WTC11 (cell line): ENCODE measurements around the gene MEF2B. TPM values are rescaled to one million over a fixed set of nuclear protein-coding genes. Genes with fewer than 3 reads are reported as not detected.
A peak's percentile ranks its signal among the peaks of the same experiment; 100 is the strongest.

Experiments used
- ATAC-seq: fragments of 200-7000 bp; cut with Tn5 transposase; 2 replicates; pipeline ENCODE4 v1.10.0; 2021; ENCODE audit warnings: mild to moderate bottlenecking, moderate library complexity
- CTCF ChIA-PET: fragments of 300-600 bp; sonication (Branson Sonifier 250); formaldehyde crosslinking; loops from one replicate; lab custom pipeline; 2021; ENCODE audit warnings: antibody characterized with exemption; lab: Charles Lee
- POLR2A ChIA-PET: fragments of 350-600 bp; sonication (Branson Sonifier 250); formaldehyde crosslinking; loops from one replicate; lab custom pipeline; 2021; ENCODE audit warnings: antibody characterized with exemption; lab: Charles Lee
- DNase-seq: peaks from one replicate; pipeline ENCODE4 v3.0.0; 2021; ENCODE audit warnings: low spot score
- H3K27ac Mint-ChIP-seq: 2 replicates; pipeline ENCODE4 v1.8.0; 2021; ENCODE audit warnings: mixed read lengths
- H3K27me3 Mint-ChIP-seq: 2 replicates; pipeline ENCODE4 v1.8.0; 2021; ENCODE audit warnings: low read depth, mild to moderate bottlenecking, moderate library complexity, mixed read lengths
- H3K36me3 Mint-ChIP-seq: 2 replicates; pipeline ENCODE4 v1.8.0; 2021; ENCODE audit warnings: mixed read lengths
- H3K4me1 Mint-ChIP-seq: 2 replicates; pipeline ENCODE4 v1.8.0; 2022; ENCODE audit warnings: mixed read lengths
- H3K4me3 Mint-ChIP-seq: 2 replicates; pipeline ENCODE4 v1.8.0; 2021; ENCODE audit warnings: mild to moderate bottlenecking, moderate library complexity, mixed read lengths
- H3K9me3 Mint-ChIP-seq: 2 replicates; pipeline ENCODE4 v1.8.0; 2021; ENCODE audit warnings: mixed read lengths
- ARID4B ChIP-seq: sonication (generic); formaldehyde crosslinking; IDR thresholded peaks from 2 replicates; pipeline ENCODE4 v1.8.0; 2023; ENCODE audit warnings: missing genetic modification reagents, mild to moderate bottlenecking, borderline replicate concordance
- ATF2 ChIP-seq: sonication (generic); formaldehyde crosslinking; IDR thresholded peaks from 2 replicates; pipeline ENCODE4 v1.8.1; 2022; ENCODE audit warnings: low read depth, missing genetic modification reagents, borderline replicate concordance
- CREM ChIP-seq: sonication (generic); formaldehyde crosslinking; IDR thresholded peaks from 2 replicates; pipeline ENCODE4 v1.8.1; 2022; ENCODE audit warnings: mild to moderate bottlenecking, missing genetic modification reagents, moderate library complexity
- E2F5 ChIP-seq: sonication (generic); formaldehyde crosslinking; IDR thresholded peaks from 2 replicates; pipeline ENCODE4 v1.8.1; 2022; ENCODE audit warnings: mild to moderate bottlenecking, moderate library complexity, missing genetic modification reagents
- HMGXB4 ChIP-seq: sonication (generic); formaldehyde crosslinking; IDR thresholded peaks from 2 replicates; pipeline ENCODE4 v1.8.1; 2023; ENCODE audit warnings: mild to moderate bottlenecking, moderate library complexity, missing genetic modification reagents
- MAX ChIP-seq: sonication (generic); formaldehyde crosslinking; IDR thresholded peaks from 2 replicates; pipeline ENCODE4 v1.8.0; 2022; ENCODE audit warnings: mild to moderate bottlenecking, missing genetic modification reagents
- NR2C2 ChIP-seq: sonication (generic); formaldehyde crosslinking; IDR thresholded peaks from 2 replicates; pipeline ENCODE4 v1.8.0; 2022; ENCODE audit warnings: mild to moderate bottlenecking, missing genetic modification reagents
- OVOL2 ChIP-seq: fragments of 250-450 bp; sonication (Bioruptor Pico); IDR thresholded peaks from 2 replicates; pipeline ENCODE4 v1.9.0; 2021; ENCODE audit warnings: mild to moderate bottlenecking, borderline replicate concordance
- SP1 ChIP-seq: sonication (generic); formaldehyde crosslinking; conservative IDR thresholded peaks from 2 replicates; pipeline ENCODE4 v1.8.1; 2022; ENCODE audit warnings: missing genetic modification reagents
- ZNF425 ChIP-seq: fragments of 250-450 bp; sonication (Bioruptor Pico); conservative IDR thresholded peaks from 2 replicates; pipeline ENCODE4 v1.9.0; 2021; ENCODE audit warnings: mild to moderate bottlenecking
- total RNA-seq: library from RNA; stranded (reverse); gene quantifications from 3 replicates; pipeline ENCODE4 v1.2.3, GENCODE V29; 2021

The MEF2B gene
- total RNA-seq, 1 experiment from 2014 or later = 1.7 TPM

- H3K27ac Mint-ChIP-seq = peak within 1 kb of the TSS; percentile 63; the same call in 1 of the 2 replicates
- CTCF ChIA-PET = interaction anchor here (0.6 to 4.2 kb wide), 15 partner anchors 8 to 371 kb away, joined by 3 to 22 read pairs (median 4); partner anchors contain the start of genes BORCS8, NCAN and RFXANK
These were observed 33.2 kb upstream of the MEF2B start, which contains the start of gene NR2C2AP for GRCh38 chr19:19203012-19203856. NR2C2AP (minus strand) TSS chr19:19203414; CDS start chr19:19203060, 354 bp downstream.

More at GRCh38 chr19:19203012-19203856, 33.2 kb upstream of the MEF2B start, which contains the start of gene NR2C2AP:
- Mint-ChIP-seq H3K36me3 (peaks cover 7% of the 10 kb centered on the region), H3K4me1 (peaks cover 12% of the 10 kb centered on the region), H3K9me3 (peaks cover 7% of the 10 kb centered on the region; the same call in 1 of the 2 replicates), H3K4me3 (peak within 1 kb of the TSS; percentile 88), H3K27me3 (peaks cover 47% of the 10 kb centered on the region)
- POLR2A ChIA-PET = interaction anchor here (0.6 to 1.6 kb wide), 5 partner anchors 10 to 369 kb away, joined by 4 to 9 read pairs (median 6); no protein-coding TSS in a partner anchor
- peak; percentile 69 for TF ChIP-seq MAX (CRISPR knock-in tag)
- TF ChIP-seq CREM (CRISPR knock-in tag) = 0 out of 2 replicates have a peak, but pooled peaks have one; percentile 25
- TF ChIP-seq E2F5 (CRISPR knock-in tag) = no peak
- no peak for TF ChIP-seq OVOL2
- TF ChIP-seq ZNF425 = no peak
- peak; percentile 43; the same call in 1 of the 2 replicates for TF ChIP-seq SP1 (CRISPR knock-in tag)
- peak; percentile 16; the same call in 1 of the 2 replicates for TF ChIP-seq HMGXB4
- peak; percentile 57; the same call in 1 of the 2 replicates for TF ChIP-seq ARID4B (CRISPR knock-in tag)
- peak; percentile 43; the same call in 1 of the 2 replicates for TF ChIP-seq NR2C2 (CRISPR knock-in tag)
- no peak for TF ChIP-seq ATF2 (CRISPR knock-in tag)
- DNase-seq (peak; percentile 83), ATAC-seq (peak; percentile 87)
